LoVo (cell line): Measurements from ENCODE around the gene PSTK.

ENCODE experiments used
- DNase-seq: peaks from one replicate; pipeline ENCODE4 v3.0.0-alpha.2; 2016; ENCODE audit warnings: low spot score

PSTK gene

GRCh38 chr10:123019941-123020703 lies 39.9 kb downstream of the PSTK start:
- DNase-seq, result no peak

DNA sequence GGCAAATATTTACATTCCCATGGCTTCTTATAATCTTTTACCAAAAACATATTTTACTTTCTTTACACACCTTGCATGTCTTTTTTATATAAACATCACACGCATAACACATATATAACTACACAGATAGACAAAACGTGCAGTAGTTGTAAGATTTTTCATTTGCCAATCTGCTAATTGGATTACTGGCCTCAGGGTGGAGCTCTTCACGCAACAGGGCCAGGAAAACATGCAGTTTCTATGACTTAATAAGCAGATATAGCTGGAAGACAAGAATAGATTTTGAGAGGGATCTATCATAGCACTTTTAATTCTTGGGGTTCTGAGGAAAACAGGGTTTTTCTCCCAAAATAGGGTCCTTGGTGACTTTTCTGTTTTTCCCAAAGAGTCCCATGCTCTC lies 41.3 kb downstream of the PSTK start:
- no peak for DNase-seq

DNA sequence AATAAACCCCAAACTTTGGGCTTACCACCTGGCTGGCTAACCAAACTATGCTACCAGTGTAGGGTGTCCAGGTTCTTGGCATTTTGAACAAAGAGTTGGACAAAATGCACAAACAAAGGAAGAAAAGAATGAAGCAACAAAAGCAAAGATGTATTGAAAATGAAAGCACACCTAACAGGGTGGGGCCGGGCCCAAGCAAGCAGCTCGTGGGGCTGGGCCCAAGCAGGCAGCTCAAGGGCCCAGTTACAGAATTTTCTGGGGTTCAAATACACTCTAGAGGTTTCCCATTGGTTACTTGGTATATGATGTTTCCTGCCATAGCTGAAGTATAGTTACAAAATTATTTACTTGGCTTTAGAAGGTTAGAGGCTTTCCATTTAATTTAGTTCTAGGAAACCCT lies 44.3 kb downstream of the PSTK start:
- no peak for DNase-seq

GRCh38 chr10:123026302-123026701 lies 46.1 kb downstream of the PSTK start:
- no peak for DNase-seq

DNA sequence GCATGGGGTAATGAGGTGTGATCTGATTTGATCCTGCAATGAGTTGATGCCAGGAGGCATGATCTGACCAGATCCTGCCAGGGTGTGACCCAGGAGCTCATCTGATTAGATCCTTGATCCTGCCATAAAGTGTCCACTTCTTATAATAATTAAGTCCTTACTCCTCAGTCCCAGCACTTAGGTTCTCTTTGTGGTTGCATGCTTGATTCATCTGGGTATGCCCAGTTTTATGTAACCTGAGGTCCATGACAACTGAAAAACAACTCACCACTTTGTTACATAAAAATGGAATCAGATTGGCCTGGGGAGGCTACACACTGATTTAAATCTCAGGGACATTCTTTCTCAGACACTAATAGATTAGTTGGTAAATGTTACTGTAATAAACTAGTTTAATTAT lies 47.7 kb downstream of the PSTK start:
- no peak for DNase-seq

GRCh38 chr10:123031124-123031523 lies 50.9 kb downstream of the PSTK start:
- no peak for DNase-seq

DNA sequence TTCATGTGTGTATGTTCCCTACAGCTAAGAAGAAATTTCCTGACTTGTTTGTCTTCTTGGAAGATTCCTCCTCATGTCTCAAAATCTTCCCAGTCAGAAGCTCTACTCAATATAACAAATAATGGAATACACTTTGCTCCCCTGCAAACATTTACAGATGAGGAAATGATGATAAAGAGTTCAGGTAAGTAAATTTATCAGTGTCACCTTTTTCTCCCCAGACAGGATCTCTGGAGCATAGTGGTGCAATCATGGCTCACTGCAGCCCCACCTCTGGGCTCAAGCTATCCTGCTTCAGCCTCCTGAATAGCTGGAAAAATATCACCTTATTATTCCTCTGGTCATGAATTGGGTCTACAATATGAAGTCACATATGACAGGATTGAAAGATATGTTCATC lies 54.1 kb downstream of the PSTK start:
- no peak for DNase-seq

DNA sequence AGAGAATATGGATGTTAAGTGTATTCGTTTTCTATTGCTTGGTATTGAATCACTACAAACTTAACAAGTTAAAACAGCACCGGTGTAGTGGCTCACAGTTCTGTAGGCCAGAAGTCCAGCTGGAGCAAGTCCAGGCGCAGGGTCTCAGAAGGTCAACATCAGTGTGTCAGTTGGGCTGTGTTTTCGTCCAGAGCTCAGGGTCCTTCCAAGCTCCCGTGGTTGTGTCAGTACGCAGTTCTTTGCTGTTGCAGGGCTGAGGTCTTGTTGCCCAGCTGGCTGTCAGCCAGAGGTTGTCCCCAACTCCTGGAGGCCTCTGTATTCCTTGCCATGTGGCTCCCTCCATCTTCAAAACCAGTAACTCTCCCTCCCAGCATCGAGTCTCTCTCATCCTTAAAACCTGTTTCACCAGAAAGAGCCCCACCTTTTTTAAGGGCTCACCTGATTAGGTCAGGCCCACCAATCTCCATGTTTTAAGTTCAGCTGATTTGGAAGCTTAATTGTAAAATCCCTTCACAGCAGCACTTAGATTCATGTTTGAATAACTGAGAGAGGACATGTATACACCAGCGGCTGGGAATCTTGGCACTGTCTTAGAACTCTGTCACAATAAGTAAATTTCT lies 55.4 kb downstream of the PSTK start:
- no peak for DNase-seq

- no peak for DNase-seq
Measured at GRCh38 chr10:123038782-123039631, 58.8 kb downstream of the PSTK start.

DNA sequence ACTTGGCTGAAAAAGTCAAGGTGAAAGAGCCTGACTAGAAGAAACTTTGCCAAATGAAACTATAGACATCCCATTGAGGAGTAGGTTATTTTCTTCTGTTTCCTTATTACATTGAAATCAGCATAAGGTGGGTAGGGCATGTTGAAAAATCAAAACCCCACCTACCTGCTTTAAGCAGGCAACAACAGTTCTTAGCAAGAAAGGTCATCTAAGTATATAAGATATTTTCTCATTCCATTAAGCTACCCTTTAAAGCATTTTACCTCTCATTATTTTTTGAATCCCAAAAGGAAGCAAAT lies 59.4 kb downstream of the PSTK start:
- no peak for DNase-seq
